Measurements from ENCODE around the gene PPIL6.

DNA sequence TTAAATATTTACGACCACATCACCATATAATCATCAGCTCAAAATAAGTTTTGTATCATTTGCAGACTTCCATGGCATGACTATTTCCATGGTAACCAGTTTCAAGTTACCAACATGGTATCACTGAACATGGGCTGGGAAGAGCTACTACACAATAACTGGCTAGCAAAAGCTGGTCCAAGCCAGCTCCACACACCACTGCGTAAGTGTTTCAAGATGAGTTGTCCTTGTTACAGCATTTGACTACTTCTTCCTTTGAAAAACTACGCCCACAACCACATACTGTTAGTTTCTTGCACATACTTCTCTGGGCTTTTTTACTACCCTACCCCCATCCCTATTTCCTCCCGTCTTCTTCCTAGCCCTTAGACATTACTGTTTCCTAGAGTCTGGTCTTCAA is 66.7 kb downstream of the PPIL6 start:
- TF ChIP-seq, protein P1, sequence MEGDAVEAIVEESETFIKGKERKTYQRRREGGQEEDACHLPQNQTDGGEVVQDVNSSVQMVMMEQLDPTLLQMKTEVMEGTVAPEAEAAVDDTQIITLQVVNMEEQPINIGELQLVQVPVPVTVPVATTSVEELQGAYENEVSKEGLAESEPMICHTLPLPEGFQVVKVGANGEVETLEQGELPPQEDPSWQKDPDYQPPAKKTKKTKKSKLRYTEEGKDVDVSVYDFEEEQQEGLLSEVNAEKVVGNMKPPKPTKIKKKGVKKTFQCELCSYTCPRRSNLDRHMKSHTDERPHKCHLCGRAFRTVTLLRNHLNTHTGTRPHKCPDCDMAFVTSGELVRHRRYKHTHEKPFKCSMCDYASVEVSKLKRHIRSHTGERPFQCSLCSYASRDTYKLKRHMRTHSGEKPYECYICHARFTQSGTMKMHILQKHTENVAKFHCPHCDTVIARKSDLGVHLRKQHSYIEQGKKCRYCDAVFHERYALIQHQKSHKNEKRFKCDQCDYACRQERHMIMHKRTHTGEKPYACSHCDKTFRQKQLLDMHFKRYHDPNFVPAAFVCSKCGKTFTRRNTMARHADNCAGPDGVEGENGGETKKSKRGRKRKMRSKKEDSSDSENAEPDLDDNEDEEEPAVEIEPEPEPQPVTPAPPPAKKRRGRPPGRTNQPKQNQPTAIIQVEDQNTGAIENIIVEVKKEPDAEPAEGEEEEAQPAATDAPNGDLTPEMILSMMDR (conservative IDR thresholded peaks at IDR 0.05; ENCODE audit: low read depth, low read length), result no peak
- no peak for TF ChIP-seq EZH2 (IDR thresholded peaks at IDR 0.05; ENCODE audit: low read length, unreplicated experiment)
- no peak for TF ChIP-seq EZH2phosphoT487 (IDR thresholded peaks at IDR 0.05; ENCODE audit: borderline replicate concordance, low read length)
